ENCODE measurements around the gene GPR146.

DNA sequence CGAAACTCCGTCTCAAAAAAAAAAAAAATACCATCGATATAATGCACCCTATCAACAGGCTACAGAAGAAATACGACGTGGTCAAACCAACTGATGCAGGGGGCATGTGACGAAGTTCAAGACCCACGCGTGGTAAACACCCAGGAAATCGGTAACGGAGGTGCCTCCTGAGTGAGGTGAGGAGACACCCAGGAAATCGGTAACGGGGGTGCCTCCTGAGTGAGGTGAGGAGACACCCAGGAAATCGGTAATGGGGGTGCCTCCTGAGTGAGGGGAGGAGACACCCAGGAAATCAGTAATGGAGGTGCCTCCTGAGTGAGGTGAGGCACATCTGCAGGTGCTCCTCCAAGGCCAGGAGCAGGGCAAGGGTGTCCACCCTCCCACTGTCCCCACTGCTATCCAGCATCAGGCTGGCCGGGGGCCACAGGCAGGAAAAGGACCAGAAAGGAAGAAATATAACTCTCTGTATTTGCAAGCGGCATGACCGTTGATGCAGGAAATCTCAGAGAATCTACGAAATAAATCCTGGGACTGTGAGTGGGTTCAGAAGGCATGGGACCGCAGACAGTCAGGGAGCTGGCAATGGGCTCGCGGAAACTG, 10.7 kb upstream of the GPR146 start:
- TF ChIP-seq EZH2 (IDR thresholded peaks at IDR 0.05; ENCODE audit: insufficient read depth, poor library complexity, severe bottlenecking) (no peak), EZH2phosphoT487 (IDR thresholded peaks at IDR 0.05; ENCODE audit: insufficient read depth, low read depth) (no peak)

Measured in GM23248 (cell line).